ENCODE measurements around the gene PHETA1. TPM values are rescaled to one million over a fixed set of nuclear protein-coding genes. Genes with fewer than 3 reads are reported as not detected.

The PHETA1 gene
- total RNA-seq, 1 donor from 2014 or later: 34.8 TPM

GRCh38 chr12:111394480-111394879 is 25.6 kb upstream of the PHETA1 start:
- Mint-ChIP-seq H3K4me3 (no peak overlapping the region), H3K4me1 (no peaks in the 10 kb centered on the region), H3K27ac (ENCODE audit: unreplicated experiment) (no peak overlapping the region), H3K9me3 (no peaks in the 10 kb centered on the region), H3K36me3 (ENCODE audit: low read depth) (no peaks in the 10 kb centered on the region), H3K27me3 (ENCODE audit: low read depth) (no peaks in the 10 kb centered on the region)
- TF ChIP-seq CTCF (conservative IDR thresholded peaks at IDR 0.05): no peak
- no peak for DNase-seq (ENCODE audit: low read depth, low spot score)

- no peak for TF ChIP-seq CTCF (conservative IDR thresholded peaks at IDR 0.05)
- no peak for DNase-seq (ENCODE audit: low read depth, low spot score)
- H3K27me3 Mint-ChIP-seq (ENCODE audit: low read depth): no peaks in the 10 kb centered on the region
- no peaks in the 10 kb centered on the region for H3K4me1 Mint-ChIP-seq
- no peak overlapping the region for H3K27ac Mint-ChIP-seq (ENCODE audit: unreplicated experiment)
- no peaks in the 10 kb centered on the region for H3K36me3 Mint-ChIP-seq (ENCODE audit: low read depth)
- no peak overlapping the region for H3K4me3 Mint-ChIP-seq
- H3K9me3 Mint-ChIP-seq: no peaks in the 10 kb centered on the region
Observed at GRCh38 chr12:111393700-111394300, 24.9 kb upstream of the PHETA1 start.

GRCh38 chr12:111390910-111391309 is 22.0 kb upstream of the PHETA1 start:
- no peak for TF ChIP-seq CTCF (conservative IDR thresholded peaks at IDR 0.05)
- Mint-ChIP-seq H3K4me1 (peaks cover 7% of the 10 kb centered on the region), H3K9me3 (no peaks in the 10 kb centered on the region), H3K27me3 (ENCODE audit: low read depth) (no peaks in the 10 kb centered on the region), H3K36me3 (ENCODE audit: low read depth) (no peaks in the 10 kb centered on the region), H3K27ac (ENCODE audit: unreplicated experiment) (no peak overlapping the region), H3K4me3 (no peak overlapping the region)
- no peak for DNase-seq (ENCODE audit: low read depth, low spot score)

GRCh38 chr12:111389635-111390034 is 20.7 kb upstream of the PHETA1 start:
- Mint-ChIP-seq H3K9me3 (no peaks in the 10 kb centered on the region), H3K27me3 (ENCODE audit: low read depth) (no peaks in the 10 kb centered on the region), H3K4me1 (peaks cover 7% of the 10 kb centered on the region), H3K4me3 (no peak overlapping the region), H3K36me3 (ENCODE audit: low read depth) (no peaks in the 10 kb centered on the region), H3K27ac (ENCODE audit: unreplicated experiment) (no peak overlapping the region)
- DNase-seq (ENCODE audit: low read depth, low spot score): no peak
- no peak for TF ChIP-seq CTCF (conservative IDR thresholded peaks at IDR 0.05)

GRCh38 chr12:111387747-111388323 is 18.9 kb upstream of the PHETA1 start:
- no peaks in the 10 kb centered on the region for H3K27me3 Mint-ChIP-seq (ENCODE audit: low read depth)
- H3K4me3 Mint-ChIP-seq: no peak overlapping the region
- H3K4me1 Mint-ChIP-seq: peaks cover 7% of the 10 kb centered on the region
- no peaks in the 10 kb centered on the region for H3K36me3 Mint-ChIP-seq (ENCODE audit: low read depth)
- no peak for TF ChIP-seq CTCF (conservative IDR thresholded peaks at IDR 0.05)
- H3K27ac Mint-ChIP-seq (ENCODE audit: unreplicated experiment): no peak overlapping the region
- no peak for DNase-seq (ENCODE audit: low read depth, low spot score)
- H3K9me3 Mint-ChIP-seq: no peaks in the 10 kb centered on the region
